Measurements from ENCODE around the gene ENSA.
"Not testable (repeated sequence)": the region's sequence is repeated elsewhere in the genome, so short reads cannot be mapped to it uniquely, and the experiment has no call there.

Gene ENSA

DNA sequence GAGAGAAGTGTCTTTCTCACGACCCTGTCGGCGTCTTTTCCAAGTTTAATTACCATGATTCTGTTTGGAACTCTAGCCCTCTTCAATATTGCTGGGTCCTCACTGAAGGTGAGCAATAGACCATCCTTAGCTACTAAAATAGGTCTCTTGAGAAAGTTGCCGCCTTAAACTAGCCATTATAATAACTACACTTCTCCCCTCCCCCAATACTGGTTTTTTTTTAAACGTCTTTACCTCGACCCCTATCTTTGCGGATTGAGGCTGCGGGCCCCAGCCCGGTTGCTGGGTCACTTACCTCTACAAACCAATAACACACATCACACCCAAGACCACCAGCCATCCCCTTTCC lies 672 bp downstream of the ENSA start:
- Histone ChIP-seq H3F3A (ENCODE audit: insufficient read depth, low read length) (0 out of 2 replicates have a peak, but pooled peaks cover 6% of the 10 kb centered on the region), H3K4me3 (ENCODE audit: low read length) (peak overlapping the region; percentile 83), H4K20me1 (ENCODE audit: insufficient read depth, low read length) (no peaks in the 10 kb centered on the region), H3K9me2 (replicated peaks; ENCODE audit: insufficient read depth, low read length) (no peaks in the 10 kb centered on the region), H3K4me1 (ENCODE audit: low read length) (peaks cover 11% of the 10 kb centered on the region), H3K27me3 (replicated peaks; ENCODE audit: insufficient read depth, low read length) (no peaks in the 10 kb centered on the region), H3K4me2 (ENCODE audit: low read depth, low read length) (peak overlapping the region; percentile 91), H2AFZ (ENCODE audit: low read length) (peak overlapping the region; percentile 19), H3K27ac (ENCODE audit: low read length) (peak overlapping the region; percentile 86), H3K9me3 (replicated peaks; ENCODE audit: insufficient read depth, low read length) (no peaks in the 10 kb centered on the region), H3K9ac (ENCODE audit: low read length) (peak overlapping the region; percentile 91), H3K79me2 (ENCODE audit: low read length) (peaks cover 54% of the 10 kb centered on the region), H3K36me3 (replicated peaks; ENCODE audit: insufficient read depth, low read length) (peaks cover 12% of the 10 kb centered on the region)
- TF ChIP-seq EZH2 (optimal IDR thresholded peaks at IDR 0.05; ENCODE audit: low read depth, low read length) (no peak), EZH2phosphoT487 (IDR thresholded peaks at IDR 0.05; ENCODE audit: low read length) (no peak)
- TF ChIP-seq, protein P1, sequence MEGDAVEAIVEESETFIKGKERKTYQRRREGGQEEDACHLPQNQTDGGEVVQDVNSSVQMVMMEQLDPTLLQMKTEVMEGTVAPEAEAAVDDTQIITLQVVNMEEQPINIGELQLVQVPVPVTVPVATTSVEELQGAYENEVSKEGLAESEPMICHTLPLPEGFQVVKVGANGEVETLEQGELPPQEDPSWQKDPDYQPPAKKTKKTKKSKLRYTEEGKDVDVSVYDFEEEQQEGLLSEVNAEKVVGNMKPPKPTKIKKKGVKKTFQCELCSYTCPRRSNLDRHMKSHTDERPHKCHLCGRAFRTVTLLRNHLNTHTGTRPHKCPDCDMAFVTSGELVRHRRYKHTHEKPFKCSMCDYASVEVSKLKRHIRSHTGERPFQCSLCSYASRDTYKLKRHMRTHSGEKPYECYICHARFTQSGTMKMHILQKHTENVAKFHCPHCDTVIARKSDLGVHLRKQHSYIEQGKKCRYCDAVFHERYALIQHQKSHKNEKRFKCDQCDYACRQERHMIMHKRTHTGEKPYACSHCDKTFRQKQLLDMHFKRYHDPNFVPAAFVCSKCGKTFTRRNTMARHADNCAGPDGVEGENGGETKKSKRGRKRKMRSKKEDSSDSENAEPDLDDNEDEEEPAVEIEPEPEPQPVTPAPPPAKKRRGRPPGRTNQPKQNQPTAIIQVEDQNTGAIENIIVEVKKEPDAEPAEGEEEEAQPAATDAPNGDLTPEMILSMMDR (IDR thresholded peaks at IDR 0.05; ENCODE audit: low read length), result no peak
- DNase-seq, result no peak

DNA sequence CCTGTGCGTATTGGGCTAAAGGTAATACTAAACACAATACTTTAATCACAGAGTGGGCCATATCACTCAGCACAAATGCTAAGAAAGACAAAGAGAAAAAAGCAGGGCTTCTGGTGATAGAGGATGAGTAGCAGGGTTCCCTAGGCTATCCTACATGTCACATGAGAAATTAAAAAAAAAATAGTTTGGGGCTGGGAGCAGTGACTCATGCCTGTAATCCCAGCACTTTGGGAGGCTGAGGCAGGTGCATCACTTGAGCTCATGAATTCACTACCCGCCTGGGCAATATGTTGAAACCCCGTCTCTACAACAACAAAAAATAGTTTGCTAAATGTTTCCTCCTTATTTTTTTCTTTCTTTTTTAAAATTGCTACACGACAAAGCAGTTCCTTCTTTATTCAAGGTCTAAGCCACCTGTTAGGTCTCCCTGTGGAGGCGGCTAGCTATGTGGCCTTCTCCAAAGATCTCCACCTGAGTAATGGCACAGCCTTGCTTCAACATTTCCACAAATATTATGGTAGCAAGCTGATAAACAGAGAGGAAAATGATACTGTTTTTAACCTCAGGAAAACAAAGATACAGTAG lies 1.5 kb downstream of the ENSA start:
- H3K27ac ChIP-seq (ENCODE audit: low read length), result peak overlapping the region; percentile 86; the same call in 1 of the 2 replicates
- no peaks in the 10 kb centered on the region for H4K20me1 ChIP-seq (ENCODE audit: insufficient read depth, low read length)
- peaks cover 17% of the 10 kb centered on the region for H3K36me3 ChIP-seq (replicated peaks; ENCODE audit: insufficient read depth, low read length)
- TF ChIP-seq, protein P1 (IDR thresholded peaks at IDR 0.05; ENCODE audit: low read length), result no peak
- no peak for TF ChIP-seq EZH2 (optimal IDR thresholded peaks at IDR 0.05; ENCODE audit: low read depth, low read length)
- H2AFZ ChIP-seq (ENCODE audit: low read length), result no peak overlapping the region
- H3K9me2 ChIP-seq (replicated peaks; ENCODE audit: insufficient read depth, low read length), result no peaks in the 10 kb centered on the region
- peak overlapping the region; percentile 91 for H3K9ac ChIP-seq (ENCODE audit: low read length)
- H3K27me3 ChIP-seq (replicated peaks; ENCODE audit: insufficient read depth, low read length), result no peaks in the 10 kb centered on the region
- H3K4me2 ChIP-seq (ENCODE audit: low read depth, low read length), result peak overlapping the region; percentile 91
- H3K4me3 ChIP-seq (ENCODE audit: low read length), result peak overlapping the region; percentile 83
- H3K79me2 ChIP-seq (ENCODE audit: low read length), result peaks cover 59% of the 10 kb centered on the region
- H3K9me3 ChIP-seq (replicated peaks; ENCODE audit: insufficient read depth, low read length), result no peaks in the 10 kb centered on the region
- peaks cover 11% of the 10 kb centered on the region for H3K4me1 ChIP-seq (ENCODE audit: low read length)
- H3F3A ChIP-seq (ENCODE audit: insufficient read depth, low read length), result peaks cover 6% of the 10 kb centered on the region; the same call in 1 of the 2 replicates
- DNase-seq, result no peak

DNA sequence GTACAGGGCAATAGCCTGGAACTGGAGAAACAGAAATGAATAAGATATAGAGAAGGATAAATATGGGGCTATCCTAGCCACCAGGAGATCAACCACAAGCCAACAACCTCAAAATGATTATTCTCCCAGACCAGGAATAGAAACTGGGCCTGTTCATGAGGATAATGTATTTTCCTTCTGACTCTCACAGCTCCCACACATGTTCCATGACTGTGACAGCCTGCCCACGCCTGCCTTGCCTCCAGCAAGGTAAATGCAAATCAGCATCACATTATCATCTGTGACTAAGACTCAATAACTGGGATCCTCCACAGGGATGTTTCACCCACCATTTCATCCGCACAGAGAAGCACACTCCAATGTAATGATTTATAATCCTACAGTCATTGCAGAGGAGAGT lies 3.3 kb downstream of the ENSA start:
- Histone ChIP-seq H3K27me3 (replicated peaks; ENCODE audit: insufficient read depth, low read length) (no peaks in the 10 kb centered on the region), H3K9ac (ENCODE audit: low read length) (no peak overlapping the region), H3F3A (ENCODE audit: insufficient read depth, low read length) (peaks cover 14% of the 10 kb centered on the region), H3K4me2 (ENCODE audit: low read depth, low read length) (no peak overlapping the region), H3K36me3 (replicated peaks; ENCODE audit: insufficient read depth, low read length) (peaks cover 21% of the 10 kb centered on the region), H3K27ac (ENCODE audit: low read length) (no peak overlapping the region), H3K79me2 (ENCODE audit: low read length) (peaks cover 62% of the 10 kb centered on the region), H2AFZ (ENCODE audit: low read length) (no peak overlapping the region), H3K4me3 (ENCODE audit: low read length) (no peak overlapping the region), H4K20me1 (ENCODE audit: insufficient read depth, low read length) (no peaks in the 10 kb centered on the region), H3K9me2 (replicated peaks; ENCODE audit: insufficient read depth, low read length) (no peaks in the 10 kb centered on the region), H3K4me1 (ENCODE audit: low read length) (peaks cover 15% of the 10 kb centered on the region), H3K9me3 (replicated peaks; ENCODE audit: insufficient read depth, low read length) (no peaks in the 10 kb centered on the region)
- TF ChIP-seq, protein P1 (IDR thresholded peaks at IDR 0.05; ENCODE audit: low read length), result no peak
- TF ChIP-seq EZH2phosphoT487 (IDR thresholded peaks at IDR 0.05; ENCODE audit: low read length) (no peak), EZH2 (optimal IDR thresholded peaks at IDR 0.05; ENCODE audit: low read depth, low read length) (no peak)
- DNase-seq, result no peak

DNA sequence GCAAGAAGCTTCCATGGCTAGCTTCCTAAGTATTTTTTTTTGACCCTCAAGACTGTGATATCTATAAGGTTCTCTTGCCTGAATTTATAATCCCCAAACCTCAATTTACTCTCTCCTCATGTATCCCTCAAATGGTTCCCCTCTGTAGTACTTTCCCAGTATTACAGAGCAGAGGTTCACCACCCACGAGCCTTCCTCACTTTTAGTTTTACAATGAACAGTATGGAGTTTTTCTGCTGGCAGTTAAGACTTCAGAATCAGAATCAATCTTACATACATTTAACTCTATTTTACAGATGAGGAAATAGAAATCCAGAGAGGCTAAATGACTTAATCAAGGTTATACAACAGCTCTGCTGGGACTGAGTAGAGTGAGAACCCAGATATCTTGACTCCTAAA lies 4.9 kb downstream of the ENSA start:
- H3K36me3 ChIP-seq (replicated peaks; ENCODE audit: insufficient read depth, low read length), result peaks cover 25% of the 10 kb centered on the region
- not testable (repeated sequence) for DNase-seq; H3K9me2 ChIP-seq (replicated peaks; ENCODE audit: insufficient read depth, low read length); H3K9ac ChIP-seq (ENCODE audit: low read length); H3K9me3 ChIP-seq (replicated peaks; ENCODE audit: insufficient read depth, low read length); H3K27ac ChIP-seq (ENCODE audit: low read length); H3K4me2 ChIP-seq (ENCODE audit: low read depth, low read length); H3K27me3 ChIP-seq (replicated peaks; ENCODE audit: insufficient read depth, low read length); H3K4me3 ChIP-seq (ENCODE audit: low read length); H2AFZ ChIP-seq (ENCODE audit: low read length); H4K20me1 ChIP-seq (ENCODE audit: insufficient read depth, low read length)
- H3K79me2 ChIP-seq (ENCODE audit: low read length), result peaks cover 69% of the 10 kb centered on the region
- peaks cover 14% of the 10 kb centered on the region for H3F3A ChIP-seq (ENCODE audit: insufficient read depth, low read length)
- H3K4me1 ChIP-seq (ENCODE audit: low read length), result peaks cover 15% of the 10 kb centered on the region

DNA sequence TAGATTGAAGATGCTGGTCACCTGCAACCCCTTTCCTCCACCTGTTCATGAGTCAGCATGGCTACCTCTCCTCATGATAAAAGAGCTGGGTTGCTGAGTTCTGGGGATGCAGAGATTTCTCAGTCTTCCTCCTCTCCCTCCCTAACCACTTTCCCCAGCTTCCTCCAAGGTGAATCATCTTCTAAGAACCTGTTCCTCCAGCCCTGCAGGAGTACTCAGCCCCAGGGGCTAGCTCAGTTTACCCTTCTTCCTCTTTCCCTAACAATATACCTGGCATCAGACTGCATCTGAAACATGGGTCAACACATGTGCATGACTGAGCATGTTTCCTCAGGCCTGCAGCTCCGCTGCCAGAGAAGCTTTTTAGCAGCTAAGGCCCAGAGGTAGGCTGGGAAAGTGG lies 5.3 kb downstream of the ENSA start:
- H3K4me1 ChIP-seq (ENCODE audit: low read length), result peaks cover 15% of the 10 kb centered on the region
- peaks cover 14% of the 10 kb centered on the region for H3F3A ChIP-seq (ENCODE audit: insufficient read depth, low read length)
- not testable (repeated sequence) for H3K9me3 ChIP-seq (replicated peaks; ENCODE audit: insufficient read depth, low read length); DNase-seq; H3K4me3 ChIP-seq (ENCODE audit: low read length); H4K20me1 ChIP-seq (ENCODE audit: insufficient read depth, low read length); H3K9me2 ChIP-seq (replicated peaks; ENCODE audit: insufficient read depth, low read length); H2AFZ ChIP-seq (ENCODE audit: low read length); H3K4me2 ChIP-seq (ENCODE audit: low read depth, low read length); H3K9ac ChIP-seq (ENCODE audit: low read length); H3K27ac ChIP-seq (ENCODE audit: low read length); H3K27me3 ChIP-seq (replicated peaks; ENCODE audit: insufficient read depth, low read length)
- peaks cover 28% of the 10 kb centered on the region for H3K36me3 ChIP-seq (replicated peaks; ENCODE audit: insufficient read depth, low read length)
- peaks cover 72% of the 10 kb centered on the region for H3K79me2 ChIP-seq (ENCODE audit: low read length)

Measured in MM.1S (cell line).